K562 (cell line): ENCODE data around the gene RASSF6. TPM values are rescaled to one million over a fixed set of nuclear protein-coding genes. Genes with fewer than 3 reads are reported as not detected.

ENCODE experiments used
- ATAC-seq: fragments of 200-7000 bp; cut with Tn5 transposase; 3 replicates; pipeline ENCODE4 v1.9.1; 2020; ENCODE audit warnings: moderate library complexity
- BruUV-seq: library from RNA; stranded (reverse); fragments of 400-500 nt; replicated peaks from 2 replicates; lab custom pipeline; 2021; lab: Mats Ljungman, UMichigan
- CTCF ChIA-PET: fragments of 300-600 bp; formaldehyde crosslinking; extraction: SDS; loops from one replicate; lab custom pipeline; 2021; ENCODE audit warnings: low intra/inter-chr PET ratio; lab: Yijun Ruan, JAX
- POLR2A ChIA-PET: fragments of 300-600, 350-650 bp; sonication (Branson Sonifier 250); formaldehyde crosslinking; extraction: SDS; loops from one replicate; lab custom pipeline; 2021; ENCODE audit warnings: antibody characterized with exemption, inconsistent platforms; lab: Yijun Ruan, JAX
- DNase-seq, 4 experiments: peaks; one replicate each; pipeline versions ENCODE4 v3.0.0 to v3.0.0-alpha.2; 2011 to 2018; ENCODE audit warnings: low spot score in 3 of 4, mixed read lengths in 3 of 4; ENCODE audit errors: extremely low read depth in 1 of 4
- FAIRE-seq: peaks from 2 replicates; lab custom pipeline; 2011; peaks lifted over from hg19 to GRCh38; lab: Jason Lieb, UNC
- H2AFZ ChIP-seq: 2 replicates; pipeline ENCODE4 v1.6.0; 2011; ENCODE audit warnings: low read depth, low read length, control low read depth, inconsistent platforms
- H3K27ac ChIP-seq: fragments of 200-600 bp; 3 replicates; pipeline ENCODE4 v1.8.0; 2011; ENCODE audit warnings: low read depth, mild to moderate bottlenecking, control low read depth, inconsistent platforms, low read length, moderate library complexity, mixed read lengths; ENCODE audit errors: extremely low read depth
- H3K27me3 ChIP-seq, 2 experiments: fragments of 300-600 bp in 1 of 2; 2 replicates in 1 of 2; 3 replicates in 1 of 2; pipeline versions ENCODE4 v1.6.0 to v1.8.0; 2011; ENCODE audit warnings: inconsistent platforms in 2 of 2, low read length in 2 of 2, mild to moderate bottlenecking in 1 of 2, mixed read lengths in 1 of 2, moderate library complexity in 1 of 2; ENCODE audit not compliant: control insufficient read depth in 2 of 2, insufficient read depth in 2 of 2
- H3K36me3 ChIP-seq: fragments of 300-600 bp; 3 replicates; pipeline ENCODE4 v1.8.0; 2011; ENCODE audit warnings: mild to moderate bottlenecking, low read length, inconsistent platforms; ENCODE audit not compliant: control insufficient read depth, insufficient read depth
- H3K4me1 ChIP-seq, 2 experiments: fragments of 200-600 bp in 1 of 2; replicated peaks in 1 of 2; 2 replicates in 1 of 2; 3 replicates in 1 of 2; pipeline versions ENCODE4 v1.5.1 to v1.8.0; 2011; ENCODE audit warnings: inconsistent platforms in 2 of 2, low read length in 2 of 2, mild to moderate bottlenecking in 1 of 2, mixed read lengths in 1 of 2, moderate library complexity in 1 of 2; ENCODE audit not compliant: control insufficient read depth in 2 of 2, insufficient read depth in 2 of 2
- H3K4me2 ChIP-seq: 2 replicates; pipeline ENCODE4 v1.6.1; 2011; ENCODE audit warnings: low read length, control low read depth, inconsistent platforms, mixed read lengths; ENCODE audit not compliant: insufficient read depth
- H3K4me3 ChIP-seq: fragments of 200-600 bp; sonication (generic), shearing (Covaris generic); 2 replicates; pipeline ENCODE4 v1.5.1; 2016; ENCODE audit warnings: control low read depth, inconsistent platforms
- H3K79me2 ChIP-seq: fragments of 200-600 bp; 3 replicates; pipeline ENCODE4 v1.8.0; 2011; ENCODE audit warnings: low read length, inconsistent platforms; ENCODE audit not compliant: control insufficient read depth, insufficient read depth
- H3K9ac ChIP-seq, 2 experiments: 2 replicates each; pipeline versions ENCODE4 v1.6.0 to v1.6.1; 2011; ENCODE audit warnings: low read depth in 2 of 2, low read length in 2 of 2, control low read depth in 1 of 2, inconsistent platforms in 1 of 2, mild to moderate bottlenecking in 1 of 2, mixed read lengths in 1 of 2; ENCODE audit not compliant: insufficient read depth in 1 of 2
- H3K9me1 ChIP-seq: one replicate; pipeline ENCODE4 v1.6.0; 2011; ENCODE audit warnings: inconsistent platforms, mild to moderate bottlenecking, low read length, moderate library complexity; ENCODE audit not compliant: control insufficient read depth, insufficient read depth
- H3K9me3 ChIP-seq: replicated peaks from 2 replicates; pipeline ENCODE4 v1.5.1; 2011; ENCODE audit warnings: low read depth, low read length, inconsistent platforms; ENCODE audit not compliant: control insufficient read depth, insufficient read depth
- H4K20me1 ChIP-seq: replicated peaks from 2 replicates; pipeline ENCODE4 v1.6.1; 2011; ENCODE audit warnings: low read length, inconsistent platforms, mixed read lengths; ENCODE audit not compliant: control insufficient read depth, insufficient read depth
- ARNT ChIP-seq, 2 experiments: fragments of 450-650 bp; IDR thresholded peaks; 2 replicates each; pipeline ENCODE4 v1.6.1; 2016; ENCODE audit warnings: mild to moderate bottlenecking in 1 of 2
- DACH1 ChIP-seq: fragments of 450-650 bp; IDR thresholded peaks from 2 replicates; pipeline ENCODE4 v1.6.1; 2018; ENCODE audit not compliant: partially characterized antibody
- E2F1 ChIP-seq: sonication (generic); formaldehyde crosslinking; IDR thresholded peaks from 2 replicates; pipeline ENCODE4 v1.8.1; 2023; ENCODE audit warnings: mild to moderate bottlenecking, missing genetic modification reagents, moderate library complexity
- MAFF ChIP-seq: IDR thresholded peaks from 2 replicates; pipeline ENCODE4 v1.6.1; 2012; ENCODE audit warnings: low read length, improper control_type of control experiment
- MTA3 ChIP-seq: fragments of 450-650 bp; formaldehyde crosslinking; IDR thresholded peaks from 2 replicates; pipeline ENCODE4 v1.6.1; 2017; ENCODE audit warnings: mild to moderate bottlenecking, borderline replicate concordance
- PHTF2 ChIP-seq: fragments of 250-450 bp; sonication (Bioruptor Pico); IDR thresholded peaks from 2 replicates; pipeline ENCODE4 v1.5.0; 2021; ENCODE audit warnings: mild to moderate bottlenecking
- ZNF232 ChIP-seq: sonication (generic); formaldehyde crosslinking; IDR thresholded peaks from 2 replicates; pipeline ENCODE4 v1.8.0; 2022; ENCODE audit warnings: mild to moderate bottlenecking, missing genetic modification reagents
- WGBS: fragments of 100-300 bp; shearing (Covaris generic); methylation state at CpG from one replicate; pipeline ENCODE4 v1.1.6; 2016; ENCODE audit warnings: low coverage, mixed read lengths; ENCODE audit not compliant: insufficient coverage; ENCODE audit errors: missing lambda C conversion rate; 5-methylcytosine and 5-hydroxymethylcytosine counted together
- in situ Hi-C: fragments of 300-500 bp; cut with MboI; formaldehyde crosslinking; loops from 4 replicates; pipeline ENCODE4 v1.15.0; 2018; ENCODE audit warnings: inconsistent platforms, mixed read lengths
- intact Hi-C: fragments of 100-400 bp; cut with micrococcal nuclease; formaldehyde crosslinking; loops from 2 replicates; pipeline ENCODE4 v1.14.2; 2022
- polyA plus RNA-seq, 8 experiments: library from polyadenylated mRNA; depleted of rRNA in 4 of 8; stranded (reverse) in 5 of 8; unstranded in 3 of 8; fragments of >200 nt; fragmentation: Nextera tagmentation in 2 of 8; fragmentation: Illumina TruSeq in 1 of 8; extraction: Ambion mirVana in 2 of 8; extraction: Trizol in 1 of 8; gene quantifications; 2 replicates each; pipeline versions ENCODE4 v1.2.1 to v1.2.3, GENCODE V29; 2011 to 2014; ENCODE audit warnings: inconsistent platforms in 1 of 8, missing spikeins in 1 of 8
- total RNA-seq, 7 experiments: library from RNA; depleted of rRNA in 6 of 7; stranded (reverse); fragments of >200 nt in 6 of 7; fragmentation: Illumina TruSeq in 2 of 7; extraction: Trizol in 2 of 7; gene quantifications; 2 replicates each; pipeline versions ENCODE4 v1.2.1 to v1.2.3, GENCODE V29; 2011 to 2021; ENCODE audit warnings: low replicate concordance in 1 of 7
- TF ChIP-seq, protein P1 (sequence below): fragments of 250-450 bp; sonication (Bioruptor Pico); IDR thresholded peaks from 2 replicates; pipeline ENCODE4 v1.4.0; 2020; ENCODE audit warnings: borderline replicate concordance
- TF ChIP-seq, protein P2 (sequence below): sonication (generic); formaldehyde crosslinking; IDR thresholded peaks from 2 replicates; pipeline ENCODE4 v1.8.0; 2022; ENCODE audit warnings: mild to moderate bottlenecking, missing genetic modification reagents

The RASSF6 gene
- total and polyA plus RNA-seq, 9 of the 15 experiments (the other 6 are each of a cell fraction or from before 2014, with no cell fraction given), result under 0.01 to 0.25 (median 0.06) TPM; not detected in 1

GRCh38 chr4:73589887-73590801 is 30.1 kb downstream of the RASSF6 start:
- Histone ChIP-seq H3K4me1 (peaks cover 0 to 5% of the 10 kb centered on the region in 2 experiments; a peak in 1 of 5 replicates), H3K9me3 (no peaks in the 10 kb centered on the region), H3K27me3 (no peaks in the 10 kb centered on the region), H4K20me1 (no peaks in the 10 kb centered on the region), H3K4me3 (no peak overlapping the region), H3K79me2 (no peaks in the 10 kb centered on the region), H3K9me1 (no peaks in the 10 kb centered on the region), H3K9ac (no peak overlapping the region), H3K27ac (no peak overlapping the region), H3K36me3 (no peaks in the 10 kb centered on the region), H2AFZ (no peak overlapping the region), H3K4me2 (no peak overlapping the region)
- 7% methylated on average over 5 of the region's 5 CpGs for WGBS
- DNase-seq (no peak), ATAC-seq (no peak), FAIRE-seq (no peak)
- POLR2A ChIA-PET, result no interaction called here
- TF ChIP-seq, protein P1, sequence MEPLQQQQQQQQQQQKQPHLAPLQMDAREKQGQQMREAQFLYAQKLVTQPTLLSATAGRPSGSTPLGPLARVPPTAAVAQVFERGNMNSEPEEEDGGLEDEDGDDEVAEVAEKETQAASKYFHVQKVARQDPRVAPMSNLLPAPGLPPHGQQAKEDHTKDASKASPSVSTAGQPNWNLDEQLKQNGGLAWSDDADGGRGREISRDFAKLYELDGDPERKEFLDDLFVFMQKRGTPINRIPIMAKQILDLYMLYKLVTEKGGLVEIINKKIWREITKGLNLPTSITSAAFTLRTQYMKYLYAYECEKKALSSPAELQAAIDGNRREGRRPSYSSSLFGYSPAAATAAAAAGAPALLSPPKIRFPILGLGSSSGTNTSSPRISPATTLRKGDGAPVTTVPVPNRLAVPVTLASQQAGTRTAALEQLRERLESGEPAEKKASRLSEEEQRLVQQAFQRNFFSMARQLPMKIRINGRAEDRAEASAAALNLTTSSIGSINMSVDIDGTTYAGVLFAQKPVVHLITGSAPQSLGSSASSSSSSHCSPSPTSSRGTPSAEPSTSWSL (CRISPR knock-in tag), result no peak
- TF ChIP-seq, protein P2, sequence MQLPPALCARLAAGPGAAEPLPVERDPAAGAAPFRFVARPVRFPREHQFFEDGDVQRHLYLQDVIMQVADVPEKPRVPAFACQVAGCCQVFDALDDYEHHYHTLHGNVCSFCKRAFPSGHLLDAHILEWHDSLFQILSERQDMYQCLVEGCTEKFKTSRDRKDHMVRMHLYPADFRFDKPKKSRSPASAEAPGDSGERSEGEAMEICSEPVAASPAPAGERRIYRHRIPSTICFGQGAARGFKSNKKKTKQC (CRISPR knock-in tag), result no peak
- TF ChIP-seq ARNT (IDR thresholded peaks at IDR 0.05), result no peak
- no peak for TF ChIP-seq MTA3
- no peak for TF ChIP-seq ZNF232 (CRISPR knock-in tag)
- no peak for TF ChIP-seq E2F1 (CRISPR knock-in tag)
- TF ChIP-seq DACH1, result no peak
- TF ChIP-seq MAFF, result no peak
- TF ChIP-seq PHTF2 (CRISPR knock-in tag), result no peak
- in situ Hi-C loops, result no loop called here
- BruUV-seq, result no TSS peak
- CTCF ChIA-PET, result no interaction called here
- intact Hi-C loops, result loop anchor here (5.0 kb wide), 1 partner anchor 62 kb away; no protein-coding TSS in a partner anchor
